ENCODE data around the gene FAIM2. TPM values are rescaled to one million over a fixed set of nuclear protein-coding genes. Genes with fewer than 3 reads are reported as not detected.

The FAIM2 gene
- total RNA-seq, 1 donor from 2014 or later = 1.2 TPM

DNA sequence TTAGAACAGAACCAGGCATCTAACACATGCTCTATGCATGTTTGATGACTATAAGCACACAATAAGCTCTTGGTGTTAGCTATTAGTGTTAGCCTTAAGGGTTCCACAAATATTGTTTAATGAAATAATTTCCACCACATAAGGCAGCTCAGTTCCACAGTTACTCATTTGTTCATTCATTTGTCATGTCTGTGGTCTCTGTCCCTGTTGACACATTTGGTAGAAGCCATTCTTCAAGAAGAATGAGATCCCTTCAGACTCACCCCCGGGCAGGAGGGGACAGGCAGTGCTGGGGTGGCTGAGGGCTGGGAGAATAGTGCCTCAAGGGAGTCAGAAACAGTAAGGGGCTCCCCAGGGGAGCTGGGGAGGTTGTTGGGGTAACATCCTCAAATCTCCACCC, 3.7 kb upstream of the FAIM2 start:
- intact Hi-C loops (cut with DNase I) = no loop called here
- no peak overlapping the region for H3K4me3 ChIP-seq
- no peak overlapping the region for H3K27ac ChIP-seq
- H3K4me1 ChIP-seq = no peaks in the 10 kb centered on the region
- no peak for DNase-seq
- no peak for ATAC-seq
- peaks cover 12% of the 10 kb centered on the region for H3K27me3 ChIP-seq
- H3K36me3 ChIP-seq = no peaks in the 10 kb centered on the region
- TF ChIP-seq, protein P1, sequence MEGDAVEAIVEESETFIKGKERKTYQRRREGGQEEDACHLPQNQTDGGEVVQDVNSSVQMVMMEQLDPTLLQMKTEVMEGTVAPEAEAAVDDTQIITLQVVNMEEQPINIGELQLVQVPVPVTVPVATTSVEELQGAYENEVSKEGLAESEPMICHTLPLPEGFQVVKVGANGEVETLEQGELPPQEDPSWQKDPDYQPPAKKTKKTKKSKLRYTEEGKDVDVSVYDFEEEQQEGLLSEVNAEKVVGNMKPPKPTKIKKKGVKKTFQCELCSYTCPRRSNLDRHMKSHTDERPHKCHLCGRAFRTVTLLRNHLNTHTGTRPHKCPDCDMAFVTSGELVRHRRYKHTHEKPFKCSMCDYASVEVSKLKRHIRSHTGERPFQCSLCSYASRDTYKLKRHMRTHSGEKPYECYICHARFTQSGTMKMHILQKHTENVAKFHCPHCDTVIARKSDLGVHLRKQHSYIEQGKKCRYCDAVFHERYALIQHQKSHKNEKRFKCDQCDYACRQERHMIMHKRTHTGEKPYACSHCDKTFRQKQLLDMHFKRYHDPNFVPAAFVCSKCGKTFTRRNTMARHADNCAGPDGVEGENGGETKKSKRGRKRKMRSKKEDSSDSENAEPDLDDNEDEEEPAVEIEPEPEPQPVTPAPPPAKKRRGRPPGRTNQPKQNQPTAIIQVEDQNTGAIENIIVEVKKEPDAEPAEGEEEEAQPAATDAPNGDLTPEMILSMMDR (IDR thresholded peaks at IDR 0.05) = no peak
- H3K9me3 ChIP-seq = no peaks in the 10 kb centered on the region

DNA sequence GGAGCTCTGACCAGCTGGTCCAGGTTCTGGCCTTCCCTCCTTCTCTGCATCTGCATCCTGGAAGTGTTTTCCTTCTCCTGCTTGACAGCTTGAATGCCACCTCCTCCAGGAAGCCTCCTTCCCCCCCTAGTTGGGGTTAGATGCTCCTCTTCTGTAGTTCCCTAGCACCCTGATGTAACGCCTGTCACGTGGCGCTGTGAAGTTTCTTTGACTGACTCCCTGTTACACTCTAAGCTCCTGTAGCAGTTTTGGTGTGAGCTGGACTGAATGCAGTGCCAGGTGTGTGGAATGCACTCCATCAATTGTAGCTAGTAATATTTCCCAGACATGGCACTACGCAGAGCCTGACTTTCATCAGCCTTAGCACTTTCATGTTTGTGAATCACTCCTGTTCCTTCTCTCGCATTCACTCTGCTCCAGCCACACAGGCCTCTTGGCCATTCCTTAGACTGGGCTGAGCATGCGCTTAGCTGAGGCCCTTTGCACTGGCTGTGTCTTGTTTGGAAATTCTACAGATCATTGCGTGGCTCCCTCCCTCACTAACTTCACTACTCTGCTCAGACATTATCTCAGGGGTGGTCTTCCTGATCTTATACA, 2.1 kb upstream of the FAIM2 start:
- Histone ChIP-seq H3K27ac (no peak overlapping the region), H3K4me3 (no peak overlapping the region), H3K36me3 (no peaks in the 10 kb centered on the region), H3K9me3 (no peaks in the 10 kb centered on the region), H3K4me1 (no peaks in the 10 kb centered on the region), H3K27me3 (peaks cover 12% of the 10 kb centered on the region)
- TF ChIP-seq, protein P1 (IDR thresholded peaks at IDR 0.05) = no peak
- no peak for DNase-seq
- intact Hi-C loops (cut with DNase I) = no loop called here
- ATAC-seq = no peak

DNA sequence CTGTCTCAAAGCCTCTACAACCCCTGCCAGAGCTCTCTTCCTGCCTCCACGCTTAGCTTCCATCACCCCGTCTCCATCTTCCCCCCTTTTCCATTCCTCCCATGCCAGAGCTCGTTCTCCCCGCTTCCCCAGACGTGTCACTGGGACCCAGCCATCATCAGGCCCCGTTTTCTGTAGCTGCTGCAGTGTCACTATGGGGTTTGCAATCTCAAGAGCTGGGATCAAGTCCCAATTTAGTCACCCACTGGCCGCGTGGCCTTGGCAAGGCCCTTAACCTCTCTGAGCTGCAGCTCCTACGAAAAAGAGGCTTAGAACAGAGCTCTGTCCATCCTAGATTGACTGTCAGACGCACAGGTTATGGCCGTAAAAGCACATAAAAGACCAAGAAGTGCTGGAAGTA, 901 bp upstream of the FAIM2 start:
- intact Hi-C loops (cut with DNase I) = no loop called here
- TF ChIP-seq, protein P1 (IDR thresholded peaks at IDR 0.05) = no peak
- H3K36me3 ChIP-seq = no peaks in the 10 kb centered on the region
- ATAC-seq (no peak), DNase-seq (no peak)
- no peaks in the 10 kb centered on the region for H3K9me3 ChIP-seq
- H3K4me3 ChIP-seq = no peak overlapping the region
- no peaks in the 10 kb centered on the region for H3K4me1 ChIP-seq
- H3K27me3 ChIP-seq = peaks cover 12% of the 10 kb centered on the region
- peak overlapping the region; percentile 11 for H3K27ac ChIP-seq

DNA sequence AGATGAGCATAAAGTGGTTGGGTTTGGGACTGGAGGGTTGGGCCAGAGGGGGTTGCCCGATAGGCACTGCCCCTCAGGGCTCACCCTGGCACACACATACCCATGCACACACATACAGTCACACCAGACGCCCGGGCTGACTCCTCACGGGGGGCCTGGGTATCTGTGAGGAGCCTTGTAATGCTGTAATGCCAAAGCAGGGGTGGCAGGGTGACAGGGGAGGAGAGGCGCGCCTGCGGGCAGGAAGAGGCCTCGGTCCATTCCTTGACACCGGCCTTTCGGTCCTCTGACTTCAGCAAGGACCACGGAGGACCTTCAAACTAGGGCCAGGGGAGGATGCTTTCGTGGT, 375 bp downstream of the FAIM2 start:
- TF ChIP-seq, protein P1 (IDR thresholded peaks at IDR 0.05) = no peak
- no peak for ATAC-seq

DNA sequence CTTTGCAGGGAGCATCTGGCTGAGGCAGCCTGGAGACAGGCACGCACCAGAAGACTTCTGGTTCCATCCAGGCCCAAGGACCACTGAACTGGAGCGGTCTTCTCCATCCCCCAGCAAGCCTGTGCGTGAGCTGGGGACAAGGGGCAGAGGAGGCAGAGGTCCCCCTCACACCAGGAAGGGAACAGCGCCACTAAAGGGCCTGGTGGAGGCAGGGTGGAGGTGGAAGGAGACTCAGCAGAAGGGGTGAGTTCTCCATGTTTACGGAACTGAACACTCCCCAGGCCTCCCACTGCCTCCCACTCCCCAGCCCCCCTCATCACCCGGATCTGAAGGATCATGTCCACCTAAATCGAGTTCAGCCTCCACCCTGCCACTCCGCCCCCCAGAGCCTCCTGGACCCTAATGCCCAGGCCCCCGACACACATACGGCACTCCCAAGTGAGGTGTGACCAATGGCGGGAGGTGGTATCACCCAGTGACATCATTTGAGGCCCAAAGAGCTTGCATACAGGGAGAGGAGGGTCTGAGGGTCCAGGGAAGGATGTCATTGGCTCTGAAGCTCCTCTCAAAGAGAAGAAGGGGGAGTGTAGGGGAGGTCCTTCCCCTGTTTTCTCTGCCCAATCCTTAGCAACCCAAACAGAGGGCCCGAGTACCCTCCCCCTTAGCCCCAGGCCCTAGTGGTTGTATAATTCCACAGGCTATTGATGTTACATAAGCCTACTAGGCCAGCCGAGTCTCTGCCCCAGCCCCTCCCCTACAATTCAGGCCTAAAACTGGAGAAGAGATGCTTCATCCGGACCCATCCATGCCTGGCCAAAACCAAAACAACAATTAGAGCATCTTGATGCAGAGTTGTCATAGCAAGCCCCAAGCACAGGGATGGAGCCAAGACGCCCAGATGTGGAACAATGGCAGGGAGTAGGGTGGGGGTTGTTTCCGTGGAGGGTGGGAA, 1.0 kb downstream of the FAIM2 start:
- Histone ChIP-seq H3K4me3 (no peak overlapping the region), H3K27me3 (peaks cover 12% of the 10 kb centered on the region), H3K36me3 (no peaks in the 10 kb centered on the region), H3K4me1 (no peaks in the 10 kb centered on the region), H3K9me3 (no peaks in the 10 kb centered on the region), H3K27ac (no peak overlapping the region)
- no peak for DNase-seq
- TF ChIP-seq, protein P1 (IDR thresholded peaks at IDR 0.05) = no peak
- intact Hi-C loops (cut with DNase I) = no loop called here
- ATAC-seq = no peak

More for the DNA sequence above, 375 bp downstream of the FAIM2 start:
- Histone ChIP-seq H3K4me1 (no peaks in the 10 kb centered on the region), H3K9me3 (no peaks in the 10 kb centered on the region), H3K36me3 (no peaks in the 10 kb centered on the region), H3K4me3 (no peak overlapping the region), H3K27me3 (peaks cover 12% of the 10 kb centered on the region), H3K27ac (no peak overlapping the region)
- no peak for DNase-seq
- intact Hi-C loops (cut with DNase I) = no loop called here
